HepG2 (cell line): ENCODE measurements around the gene RNF125. TPM values are rescaled to one million over a fixed set of nuclear protein-coding genes. Genes with fewer than 3 reads are reported as not detected.

Experiments used
- ATAC-seq: fragments of 200-7000 bp; cut with Tn5 transposase; 3 replicates; pipeline ENCODE4 v1.9.1; 2020; ENCODE audit warnings: mild to moderate bottlenecking, moderate library complexity
- BruUV-seq: library from RNA; stranded (reverse); fragments of 400-500 nt; replicated peaks from 2 replicates; lab custom pipeline; 2021; lab: Mats Ljungman, UMichigan
- CTCF ChIA-PET: fragments of 300-600 bp; formaldehyde crosslinking; extraction: SDS; loops from one replicate; lab custom pipeline; 2021; ENCODE audit warnings: low total read pairs, inconsistent platforms, low intra/inter-chr PET ratio; lab: Yijun Ruan, JAX
- POLR2A ChIA-PET: fragments of 350-600 bp; sonication (Branson Sonifier 250); formaldehyde crosslinking; loops from one replicate; lab custom pipeline; 2020; ENCODE audit warnings: antibody characterized with exemption, inconsistent platforms; lab: Yijun Ruan, JAX
- DNase-seq: peaks from one replicate; pipeline ENCODE4 v3.0.0-alpha.2; 2015; ENCODE audit warnings: low spot score
- FAIRE-seq: peaks from 3 replicates; lab custom pipeline; 2011; peaks lifted over from hg19 to GRCh38; lab: Jason Lieb, UNC
- H2AFZ ChIP-seq: one replicate; pipeline ENCODE4 v1.6.1; 2011; ENCODE audit warnings: low read length, inconsistent platforms
- H3K27ac ChIP-seq: fragments of 300-600 bp; 3 replicates; pipeline ENCODE4 v1.8.0; 2011; ENCODE audit warnings: mixed run types, mild to moderate bottlenecking, mixed read lengths, low read length, inconsistent platforms; ENCODE audit not compliant: insufficient read depth; ENCODE audit errors: extremely low read length
- H3K27me3 ChIP-seq, 2 experiments: fragments of 200-600 bp in 1 of 2; 2 replicates in 1 of 2; 3 replicates in 1 of 2; pipeline versions ENCODE4 v1.6.0 to v1.8.0; 2011; ENCODE audit warnings: low read length in 2 of 2, mild to moderate bottlenecking in 2 of 2, moderate library complexity in 2 of 2, inconsistent platforms in 1 of 2; ENCODE audit not compliant: insufficient read depth in 2 of 2, control insufficient read depth in 1 of 2
- H3K36me3 ChIP-seq, 2 experiments: fragments of 200-600 bp in 1 of 2; replicated peaks in 1 of 2; 2 replicates in 1 of 2; 3 replicates in 1 of 2; pipeline versions ENCODE4 v1.5.1 to v1.8.0; 2011; ENCODE audit warnings: low read length in 2 of 2, inconsistent platforms in 1 of 2; ENCODE audit not compliant: insufficient read depth in 2 of 2, control insufficient read depth in 1 of 2
- H3K4me1 ChIP-seq: 2 replicates; pipeline ENCODE4 v1.5.1; 2012; ENCODE audit warnings: low read length, inconsistent platforms; ENCODE audit not compliant: insufficient read depth
- H3K4me2 ChIP-seq: 2 replicates; pipeline ENCODE4 v1.6.0; 2011; ENCODE audit warnings: low read depth, low read length, inconsistent platforms
- H3K4me3 ChIP-seq, 3 experiments: fragments of 200-600 bp in 1 of 3; sonication (generic), shearing (Covaris generic) in 1 of 3; replicated peaks in 1 of 3; 2 replicates each; pipeline ENCODE4 v1.5.1; 2011 to 2016; ENCODE audit warnings: low read length in 3 of 3, inconsistent platforms in 2 of 3, low read depth in 2 of 3, mild to moderate bottlenecking in 2 of 3, control low read depth in 1 of 3, mixed read lengths in 1 of 3; ENCODE audit not compliant: insufficient read depth in 1 of 3
- H3K79me2 ChIP-seq: one replicate; pipeline ENCODE4 v1.6.1; 2011; ENCODE audit warnings: low read length, inconsistent platforms; ENCODE audit not compliant: insufficient read depth
- H3K9ac ChIP-seq: 2 replicates; pipeline ENCODE4 v1.6.0; 2011; ENCODE audit warnings: mild to moderate bottlenecking, low read depth, low read length, inconsistent platforms; ENCODE audit not compliant: insufficient read depth
- H3K9me3 ChIP-seq: 2 replicates; pipeline ENCODE4 v1.5.1; 2012; ENCODE audit warnings: mild to moderate bottlenecking, low read length
- H4K20me1 ChIP-seq: 2 replicates; pipeline ENCODE4 v1.6.0; 2011; ENCODE audit warnings: inconsistent platforms, mild to moderate bottlenecking, low read length, moderate library complexity; ENCODE audit not compliant: insufficient read depth
- AHDC1 ChIP-seq: sonication (generic); formaldehyde crosslinking; IDR thresholded peaks from 2 replicates; pipeline ENCODE4 v1.5.1; 2020; ENCODE audit warnings: mild to moderate bottlenecking, missing genetic modification reagents, borderline replicate concordance
- ARNTL ChIP-seq: sonication (generic); formaldehyde crosslinking; IDR thresholded peaks from 2 replicates; pipeline ENCODE4 v1.4.0; 2020; ENCODE audit warnings: mild to moderate bottlenecking, missing genetic modification reagents
- CBX1 ChIP-seq: IDR thresholded peaks from one replicate; pipeline ENCODE4 v1.6.1; 2016; ENCODE audit warnings: antibody characterized with exemption, low read depth
- DNMT1 ChIP-seq: sonication (generic); formaldehyde crosslinking; IDR thresholded peaks from 2 replicates; pipeline ENCODE4 v1.5.1; 2020; ENCODE audit warnings: mild to moderate bottlenecking, missing genetic modification reagents
- DRAP1 ChIP-seq: IDR thresholded peaks from 2 replicates; pipeline ENCODE4 v1.6.1; 2016; ENCODE audit warnings: missing genetic modification reagents, missing compliant biosample characterization
- MYC ChIP-seq: sonication (generic); formaldehyde crosslinking; IDR thresholded peaks from 2 replicates; pipeline ENCODE4 v1.9.0; 2021; ENCODE audit warnings: missing genetic modification reagents, borderline replicate concordance
- POLR2AphosphoS5 ChIP-seq: IDR thresholded peaks from 2 replicates; pipeline ENCODE4 v1.6.1; 2012; ENCODE audit warnings: low read depth, low read length
- ZNF672 ChIP-seq: sonication (generic); formaldehyde crosslinking; IDR thresholded peaks from 2 replicates; pipeline ENCODE4 v1.8.1; 2022; ENCODE audit warnings: missing genetic modification reagents
- WGBS: methylation state at CpG from one replicate; pipeline ENCODE4 v1.1.6; 2017; ENCODE audit warnings: low lambda C conversion rate; 5-methylcytosine and 5-hydroxymethylcytosine counted together
- in situ Hi-C: cut with HindIII; loops from 2 replicates; pipeline ENCODE4 v1.10.0; 2017; ENCODE audit warnings: low pct_unique_long_range_greater_than_20kb; ENCODE audit not compliant: extremely low pct_ligation_motif_present
- intact Hi-C: fragments of 100-400 bp; cut with micrococcal nuclease; formaldehyde crosslinking; loops from one replicate; pipeline ENCODE4 v1.10.0; 2022; ENCODE audit not compliant: unreplicated experiment
- polyA plus RNA-seq, 8 experiments: library from polyadenylated mRNA; depleted of rRNA in 3 of 8; stranded (reverse) in 7 of 8; unstranded in 1 of 8; fragments of >200 nt; fragmentation: Illumina TruSeq in 4 of 8; extraction: Trizol in 4 of 8; gene quantifications; 2 replicates each; pipeline versions ENCODE4 v1.2.1 to v1.2.3, GENCODE V29; 2011 to 2016; ENCODE audit warnings: low read depth in 4 of 8, missing spikeins in 1 of 8, mixed read lengths in 1 of 8; ENCODE audit not compliant: insufficient read depth in 1 of 8
- total RNA-seq, 5 experiments: library from RNA; depleted of rRNA; stranded (reverse); fragments of >200 nt; fragmentation: Illumina TruSeq; extraction: Trizol; gene quantifications; 2 replicates each; pipeline ENCODE4 v1.2.3, GENCODE V29; 2016; ENCODE audit warnings: low read depth in 1 of 5

The RNF125 gene
- total and polyA plus RNA-seq, 2 of the 13 experiments (the other 11 are each of a cell fraction or from before 2014, with no cell fraction given): 0.58 to 1.8 TPM

GRCh38 chr18:32104516-32104915, 85.9 kb downstream of the RNF125 start:
- no peak for DNase-seq
- no peak overlapping the region for H3K27ac ChIP-seq
- FAIRE-seq: no peak
- TF ChIP-seq DRAP1 (CRISPR knock-in tag): no peak
- no peak for TF ChIP-seq DNMT1 (CRISPR knock-in tag)
- TF ChIP-seq AHDC1 (CRISPR knock-in tag): no peak
- no peak for TF ChIP-seq ZNF672 (CRISPR knock-in tag)
- TF ChIP-seq ARNTL (CRISPR knock-in tag): no peak
- TF ChIP-seq POLR2AphosphoS5: no peak
- TF ChIP-seq CBX1: no peak
- TF ChIP-seq MYC: no peak
- CTCF ChIA-PET: no interaction called here
- no TSS peak for BruUV-seq
- no peak for ATAC-seq
- no peak overlapping the region for H2AFZ ChIP-seq
- H3K4me2 ChIP-seq: no peak overlapping the region
- intact Hi-C loops: no loop called here
- peaks cover 0 to 6% of the 10 kb centered on the region in 2 experiments; a peak in 2 of 5 replicates for H3K36me3 ChIP-seq
- H3K4me1 ChIP-seq: 0 out of 2 replicates have a peak, but pooled peaks cover under 1% of the 10 kb centered on the region
- H3K4me3 ChIP-seq: no peak overlapping the region
- no peaks in the 10 kb centered on the region for H3K9me3 ChIP-seq
- POLR2A ChIA-PET: no interaction called here
- no peaks in the 10 kb centered on the region for H3K27me3 ChIP-seq
- in situ Hi-C loops: no loop called here
- H3K79me2 ChIP-seq: peaks cover 63% of the 10 kb centered on the region
- WGBS: 94% methylated on average over 2 of the region's 2 CpGs
- no peak overlapping the region for H3K9ac ChIP-seq
- H4K20me1 ChIP-seq: no peaks in the 10 kb centered on the region
